GM21381 (cell line): ENCODE data around the gene CUL3.
"Not testable (repeated sequence)": the region's sequence is repeated elsewhere in the genome, so short reads cannot be mapped to it uniquely, and the experiment has no call there.

Experiments
- ATAC-seq: cut with Tn5 transposase; IDR thresholded peaks from one replicate; pipeline ENCODE4 v1.9.1; 2021; ENCODE audit warnings: mild to moderate bottlenecking, moderate library complexity; ENCODE audit not compliant: unreplicated experiment

Gene CUL3

GRCh38 chr2:224545884-224546644, 39.1 kb downstream of the CUL3 start:
- no peak for ATAC-seq

DNA sequence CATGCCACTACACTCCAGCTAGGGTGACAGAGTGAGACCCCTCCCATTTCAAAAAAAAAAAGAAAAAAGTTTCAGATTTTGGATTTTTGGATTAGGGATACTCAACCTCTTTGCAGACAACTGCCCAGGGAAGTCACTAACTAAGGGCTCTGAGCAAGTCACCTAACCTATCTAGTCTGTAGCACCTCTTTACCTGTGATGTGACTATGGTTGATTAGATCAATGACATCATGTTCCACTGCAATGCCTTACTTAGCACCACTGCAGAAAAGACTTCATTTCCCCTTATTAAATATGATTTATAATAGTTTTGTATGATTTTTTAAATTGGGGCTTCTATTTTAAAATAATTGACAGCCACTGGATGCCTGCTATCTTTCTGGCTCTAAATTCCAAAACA, 41.2 kb downstream of the CUL3 start:
- ATAC-seq: no peak

- no peak for ATAC-seq
Observed at GRCh38 chr2:224538561-224539138, 46.5 kb downstream of the CUL3 start.

GRCh38 chr2:224532931-224533330, 52.2 kb downstream of the CUL3 start:
- peak; percentile 76 for ATAC-seq

GRCh38 chr2:224532441-224532840, 52.7 kb downstream of the CUL3 start:
- no peak for ATAC-seq

GRCh38 chr2:224528171-224528570, 57.0 kb downstream of the CUL3 start:
- ATAC-seq: no peak

- ATAC-seq: no peak
Observed at GRCh38 chr2:224525774-224526173, 59.4 kb downstream of the CUL3 start.

GRCh38 chr2:224524657-224525056, 60.5 kb downstream of the CUL3 start:
- ATAC-seq: no peak

GRCh38 chr2:224523626-224524577, 61.3 kb downstream of the CUL3 start:
- no peak for ATAC-seq

DNA sequence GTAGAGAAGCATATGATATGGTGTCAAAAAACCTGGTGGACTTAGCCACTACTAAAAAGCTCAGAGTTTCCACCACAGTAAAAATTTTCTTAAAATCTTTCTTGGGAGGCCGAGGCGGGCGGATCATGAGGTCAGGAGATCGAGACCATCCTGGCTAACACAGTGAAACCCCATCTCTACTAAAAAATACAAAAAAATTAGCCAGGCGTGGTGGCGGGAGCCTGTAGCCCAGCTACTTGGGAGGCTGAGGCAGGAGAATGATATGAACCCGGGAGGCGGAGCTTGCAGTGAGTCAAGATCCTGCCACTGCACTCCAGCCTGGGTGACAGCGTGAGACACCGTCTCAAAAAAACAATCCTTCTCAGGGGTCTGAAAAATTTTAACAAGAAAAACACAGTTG, 62.7 kb downstream of the CUL3 start:
- not testable (repeated sequence) for ATAC-seq

DNA sequence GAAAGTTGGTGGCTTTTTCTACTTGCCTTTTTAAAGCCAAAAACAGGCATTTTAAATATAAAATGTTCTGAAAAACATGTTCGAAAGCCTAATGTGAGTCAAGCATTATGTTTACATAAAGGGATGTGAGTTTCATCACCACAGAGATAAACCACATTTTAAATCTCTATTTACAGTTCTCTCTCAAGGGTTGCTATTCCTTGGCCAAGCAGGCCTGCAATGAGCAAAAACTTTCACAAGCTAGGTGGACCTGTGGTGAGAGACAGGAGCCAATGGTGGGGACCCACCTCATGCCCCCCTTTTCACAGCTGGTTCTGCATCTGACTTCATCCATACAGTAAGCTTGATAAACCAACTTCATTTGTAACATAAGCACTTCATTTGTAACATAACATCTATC, 65.1 kb downstream of the CUL3 start:
- peak; percentile 72 for ATAC-seq

DNA sequence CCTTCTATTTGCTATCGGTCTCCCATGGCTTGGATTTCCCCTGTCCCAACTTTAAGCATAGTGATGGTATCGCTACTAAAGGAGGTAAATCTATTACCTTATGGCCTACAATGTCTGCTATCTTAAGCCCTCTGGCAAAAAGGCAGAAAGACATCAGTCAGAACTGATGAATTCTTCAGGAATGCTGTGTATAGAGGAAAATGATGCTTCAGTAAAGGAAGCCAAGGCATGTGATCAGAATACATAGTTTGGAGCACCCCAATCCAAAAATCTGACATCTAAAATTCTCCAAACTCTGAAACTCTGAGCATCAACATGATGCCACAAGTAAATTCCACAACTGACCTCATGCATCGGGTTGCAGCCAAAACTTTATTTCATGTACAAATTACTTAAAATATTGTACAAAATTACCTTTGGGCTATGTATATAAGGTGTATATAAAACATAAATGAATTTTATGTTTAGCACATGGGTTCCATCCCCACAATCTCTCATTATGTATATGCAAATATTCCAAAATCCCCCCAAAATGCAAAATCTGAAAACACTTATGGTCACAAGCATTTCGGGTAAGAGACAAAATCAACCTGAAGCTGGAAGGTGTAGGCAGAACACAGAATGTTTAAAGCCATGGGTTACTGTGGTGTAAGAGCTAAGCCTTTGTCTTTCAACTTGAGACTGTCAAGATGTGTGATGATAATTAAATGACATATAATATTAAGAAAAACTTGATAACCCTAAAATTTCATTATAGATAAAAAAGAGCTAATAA, 66.2 kb downstream of the CUL3 start:
- ATAC-seq: no peak

- ATAC-seq: no peak
Observed at GRCh38 chr2:224517963-224518362, 67.2 kb downstream of the CUL3 start.

GRCh38 chr2:224516393-224516792, 68.8 kb downstream of the CUL3 start:
- ATAC-seq: not testable (repeated sequence)

DNA sequence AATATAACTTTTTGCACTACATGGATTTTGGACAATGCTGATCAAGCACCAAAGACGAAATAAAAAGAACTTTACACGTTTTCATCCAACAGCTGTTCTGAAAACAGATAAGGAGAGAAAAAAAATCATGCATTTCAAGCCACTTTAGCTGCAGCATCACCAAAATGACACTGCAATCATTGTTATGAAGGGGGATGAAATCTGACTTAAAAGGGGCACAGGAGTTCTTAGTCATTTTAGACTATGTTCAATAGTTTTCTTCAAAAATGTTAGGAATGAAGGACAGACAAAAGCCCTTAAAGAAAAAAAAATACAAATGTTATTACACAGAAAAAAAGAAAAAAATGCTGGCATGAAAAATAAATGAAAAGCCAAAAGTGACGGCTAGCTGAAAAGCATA, 71.2 kb downstream of the CUL3 start:
- no peak for ATAC-seq

DNA sequence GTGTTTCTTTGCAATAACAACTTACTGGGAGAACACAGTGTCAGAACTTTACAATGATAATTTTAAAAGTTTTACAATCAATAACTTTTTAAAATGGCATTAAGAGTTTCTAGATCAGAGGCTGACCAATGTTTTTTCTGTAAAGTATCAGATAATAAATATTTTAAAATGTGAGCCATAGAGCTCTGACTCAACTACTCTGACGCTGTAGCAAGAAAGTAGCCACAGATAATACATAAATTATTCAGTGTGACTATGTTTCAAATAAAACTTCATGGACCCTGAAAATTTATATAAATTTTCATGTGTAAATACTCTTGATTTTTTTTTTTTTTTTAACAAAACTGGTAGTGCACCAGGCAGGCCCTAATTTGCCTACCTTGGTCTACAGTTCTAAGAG, 77.4 kb downstream of the CUL3 start:
- ATAC-seq: no peak

DNA sequence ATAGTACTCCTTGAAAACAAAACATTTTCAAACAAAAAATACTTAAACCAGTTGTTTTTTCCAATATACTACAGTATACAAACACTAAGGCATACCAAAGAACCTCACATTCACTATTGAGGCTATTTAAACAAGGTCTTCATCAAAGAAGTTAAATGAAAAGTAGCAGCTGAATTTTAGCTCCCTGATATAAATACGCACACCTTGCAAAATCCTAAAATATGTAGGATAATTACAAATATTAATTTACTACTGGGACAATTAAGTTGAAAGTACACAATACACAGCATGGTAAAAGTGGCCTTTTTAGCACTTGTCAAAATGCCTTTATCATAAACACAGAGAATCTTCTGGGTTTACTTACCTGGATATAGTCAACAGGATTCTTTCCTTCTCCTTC, 78.7 kb downstream of the CUL3 start:
- ATAC-seq: no peak

DNA sequence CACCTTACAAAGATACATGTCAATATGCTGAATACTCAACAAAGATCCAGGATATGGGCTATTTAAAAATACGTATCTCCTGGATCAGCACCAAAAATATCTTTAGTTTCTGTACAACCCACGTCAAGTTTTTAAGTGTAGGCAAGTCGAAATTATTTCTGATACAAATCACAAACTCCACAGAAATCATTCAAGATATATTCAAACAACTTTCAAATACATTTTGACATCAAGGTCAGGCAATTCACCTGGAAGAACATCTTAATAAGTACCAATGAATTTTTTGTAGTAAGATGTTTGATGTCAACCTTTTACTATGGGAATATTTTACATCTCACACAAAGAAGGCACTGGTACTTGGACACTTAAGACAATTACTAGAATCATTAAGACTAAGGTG, 86.2 kb downstream of the CUL3 start:
- ATAC-seq: no peak

- ATAC-seq: no peak
Observed at GRCh38 chr2:224492531-224492930, 92.6 kb downstream of the CUL3 start.

DNA sequence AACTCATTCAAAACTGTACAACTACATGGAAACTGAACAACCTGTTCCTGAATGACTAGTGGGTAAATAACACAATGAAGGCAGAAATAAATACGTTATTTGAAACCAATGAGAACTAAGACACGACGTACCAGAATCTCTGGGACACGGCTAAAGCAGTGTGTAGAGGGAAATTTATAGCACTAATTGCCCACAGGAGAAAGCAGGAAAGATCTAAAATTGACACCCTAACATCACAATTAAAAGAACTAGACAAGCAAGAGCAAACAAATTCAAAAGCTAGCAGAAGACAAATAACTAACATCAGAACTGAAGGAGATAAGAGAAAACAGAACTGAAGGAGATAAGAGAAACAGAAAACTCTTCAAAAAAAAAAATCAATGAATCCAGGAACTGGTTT, 97.2 kb downstream of the CUL3 start:
- ATAC-seq: not testable (repeated sequence)
